ENCODE measurements around the gene GVQW3.

DNA sequence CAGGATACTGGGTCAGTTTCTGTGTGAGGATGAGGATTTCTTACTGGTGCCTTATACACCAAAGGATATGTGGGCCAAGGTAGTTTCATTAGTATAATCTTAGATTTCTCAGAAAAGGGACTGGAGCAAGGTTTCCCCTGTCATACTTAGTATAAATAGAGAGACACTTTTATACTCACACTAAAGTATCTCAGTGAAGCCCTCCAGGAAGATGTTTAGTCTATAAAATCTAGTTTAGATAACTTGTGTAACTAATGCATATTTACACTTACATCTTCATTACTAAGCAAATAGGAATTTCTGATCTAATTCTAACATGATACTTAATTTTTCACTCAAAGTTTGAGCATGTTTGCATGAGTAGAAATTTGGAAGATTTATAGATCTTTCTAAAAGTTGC, 74.8 kb downstream of the GVQW3 start:
- no peak for TF ChIP-seq CTCF (IDR thresholded peaks at IDR 0.05)
- TF ChIP-seq SMAD3 (CRISPR knock-in tag; IDR thresholded peaks at IDR 0.05; ENCODE audit: borderline replicate concordance), result no peak
- TF ChIP-seq, protein P1, sequence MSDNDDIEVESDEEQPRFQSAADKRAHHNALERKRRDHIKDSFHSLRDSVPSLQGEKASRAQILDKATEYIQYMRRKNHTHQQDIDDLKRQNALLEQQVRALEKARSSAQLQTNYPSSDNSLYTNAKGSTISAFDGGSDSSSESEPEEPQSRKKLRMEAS (CRISPR knock-in tag; IDR thresholded peaks at IDR 0.05), result no peak
- TF ChIP-seq FOXP1 (CRISPR knock-in tag; IDR thresholded peaks at IDR 0.05; ENCODE audit: borderline replicate concordance), result no peak

All from WTC11 (cell line).